Left ventricle myocardium inferior (tissue), 1 donor: ENCODE results near the gene ZNF654. TPM values are rescaled to one million over a fixed set of nuclear protein-coding genes. Genes with fewer than 3 reads are reported as not detected.
"Not testable (repeated sequence)": the region's sequence is repeated elsewhere in the genome, so short reads cannot be mapped to it uniquely, and the experiment has no call there.

Experiments used
- DNase-seq: peaks from one replicate; pipeline ENCODE4 v3.0.0-alpha.2; 2020
- H3K27ac ChIP-seq: fragments of 200-600 bp; replicated peaks from 2 replicates; pipeline ENCODE4 v1.8.0; 2021
- H3K27me3 ChIP-seq: fragments of 200-600 bp; 2 replicates; pipeline ENCODE4 v1.8.0; 2021; ENCODE audit warnings: low read depth
- H3K36me3 ChIP-seq: fragments of 200-600 bp; 2 replicates; pipeline ENCODE4 v1.8.0; 2021
- H3K4me1 ChIP-seq: fragments of 200-600 bp; 2 replicates; pipeline ENCODE4 v1.8.0; 2021
- H3K4me3 ChIP-seq: fragments of 200-600 bp; 2 replicates; pipeline ENCODE4 v1.8.0; 2021; ENCODE audit warnings: mild to moderate bottlenecking, moderate library complexity
- H3K9me3 ChIP-seq: fragments of 200-600 bp; replicated peaks from 2 replicates; pipeline ENCODE4 v1.8.0; 2021
- CTCF ChIP-seq: fragments of 200-600 bp; IDR thresholded peaks from 2 replicates; pipeline ENCODE4 v1.8.0; 2021; ENCODE audit warnings: antibody characterized with exemption, mild to moderate bottlenecking, borderline replicate concordance
- intact Hi-C: fragments of 100-400 bp; cut with micrococcal nuclease; formaldehyde crosslinking; loops from one replicate; pipeline ENCODE4 v1.11.0; 2022
- long read RNA-seq: library from polyadenylated mRNA; unstranded; transcript quantifications from one replicate; pipeline ENCODE4 v2.0.0, GENCODE V29; 2021
- total RNA-seq: library from RNA; stranded (reverse); fragmentation: NEBNext Ultra II Directional; extraction: Animal tissue kit (Norgen Biotek cat#: 25700); gene quantifications from one replicate; pipeline ENCODE4 v1.2.1, GENCODE V29; 2021
- donor health status: DM: no; HTN: yes; CAD: no; lungs with severe emphysema.

ZNF654 gene
- 9.9 TPM for total RNA-seq
- long read RNA-seq, full-length matches to known transcripts: 9 of 12 reads
- long read RNA-seq, partial matches to known transcripts: 1 of 12 reads
- long read RNA-seq, other reads (novel, unspliced or antisense): 2 of 12 reads

- peak within 1 kb of the TSS; percentile 93 for H3K4me3 ChIP-seq
- peak; percentile 98 for DNase-seq
- peaks cover 25% of the 10 kb centered on the region for H3K36me3 ChIP-seq
- intact Hi-C loops: no loop called here
- TF ChIP-seq CTCF: no peak
- no peaks in the 10 kb centered on the region for H3K27me3 ChIP-seq
- H3K4me1 ChIP-seq: peaks cover 70% of the 10 kb centered on the region
- H3K27ac ChIP-seq: peak within 1 kb of the TSS; percentile 99
- H3K9me3 ChIP-seq: no peaks in the 10 kb centered on the region
Observed at GRCh38 chr3:88058581-88059379, at the start of gene ZNF654, which contains the start of gene CGGBP1. ZNF654 (plus strand) TSS chr3:88059255; CDS start chr3:88059320, 65 bp downstream. CGGBP1 (minus strand) TSS chr3:88059005; CDS start chr3:88055976, 3,029 bp downstream.

- DNase-seq: no peak
- Histone ChIP-seq H3K27me3 (no peaks in the 10 kb centered on the region), H3K4me3 (no peak overlapping the region), H3K27ac (no peak overlapping the region), H3K9me3 (no peaks in the 10 kb centered on the region), H3K36me3 (no peaks in the 10 kb centered on the region), H3K4me1 (no peaks in the 10 kb centered on the region)
- no peak for TF ChIP-seq CTCF
- intact Hi-C loops: no loop called here
Observed at GRCh38 chr3:88010810-88011209, 48.2 kb upstream of the ZNF654 start.

GRCh38 chr3:88013592-88013991 is 45.5 kb upstream of the ZNF654 start:
- TF ChIP-seq CTCF: no peak
- no peaks in the 10 kb centered on the region for H3K9me3 ChIP-seq
- intact Hi-C loops: no loop called here

GRCh38 chr3:88015656-88016055 is 43.4 kb upstream of the ZNF654 start:
- H3K4me1 ChIP-seq, H3K27ac ChIP-seq, H3K9me3 ChIP-seq, H3K27me3 ChIP-seq, DNase-seq, H3K4me3 ChIP-seq, H3K36me3 ChIP-seq, intact Hi-C loops: not testable (repeated sequence)

More at GRCh38 chr3:88013592-88013991, 45.5 kb upstream of the ZNF654 start:
- Histone ChIP-seq H3K36me3 (no peaks in the 10 kb centered on the region), H3K4me3 (no peak overlapping the region), H3K27me3 (no peaks in the 10 kb centered on the region), H3K4me1 (no peaks in the 10 kb centered on the region), H3K27ac (no peak overlapping the region)
- no peak for DNase-seq

- Histone ChIP-seq H3K36me3 (no peaks in the 10 kb centered on the region), H3K9me3 (no peaks in the 10 kb centered on the region), H3K27me3 (no peaks in the 10 kb centered on the region), H3K27ac (no peak overlapping the region), H3K4me3 (no peak overlapping the region), H3K4me1 (no peaks in the 10 kb centered on the region)
- TF ChIP-seq CTCF: no peak
- intact Hi-C loops: no loop called here
- DNase-seq: no peak
Observed at GRCh38 chr3:88019024-88019423, 40.0 kb upstream of the ZNF654 start.

- intact Hi-C loops: no loop called here
- no peak for DNase-seq
- H3K27ac ChIP-seq: no peak overlapping the region
- TF ChIP-seq CTCF: no peak
- H3K9me3 ChIP-seq: peaks cover 41% of the 10 kb centered on the region
- no peak overlapping the region for H3K4me3 ChIP-seq
- no peaks in the 10 kb centered on the region for H3K36me3 ChIP-seq
- H3K27me3 ChIP-seq: no peaks in the 10 kb centered on the region
- no peaks in the 10 kb centered on the region for H3K4me1 ChIP-seq
Observed at GRCh38 chr3:88025001-88025552, 34.0 kb upstream of the ZNF654 start.
